Fibroblast of upper back skin (primary cell): ENCODE results near the gene AGO1.
"Not testable (repeated sequence)": the region's sequence is repeated elsewhere in the genome, so short reads cannot be mapped to it uniquely, and the experiment has no call there.

ENCODE experiments used
- DNase-seq: peaks from one replicate; pipeline ENCODE4 v3.0.0-alpha.2; 2013

Gene AGO1

DNA sequence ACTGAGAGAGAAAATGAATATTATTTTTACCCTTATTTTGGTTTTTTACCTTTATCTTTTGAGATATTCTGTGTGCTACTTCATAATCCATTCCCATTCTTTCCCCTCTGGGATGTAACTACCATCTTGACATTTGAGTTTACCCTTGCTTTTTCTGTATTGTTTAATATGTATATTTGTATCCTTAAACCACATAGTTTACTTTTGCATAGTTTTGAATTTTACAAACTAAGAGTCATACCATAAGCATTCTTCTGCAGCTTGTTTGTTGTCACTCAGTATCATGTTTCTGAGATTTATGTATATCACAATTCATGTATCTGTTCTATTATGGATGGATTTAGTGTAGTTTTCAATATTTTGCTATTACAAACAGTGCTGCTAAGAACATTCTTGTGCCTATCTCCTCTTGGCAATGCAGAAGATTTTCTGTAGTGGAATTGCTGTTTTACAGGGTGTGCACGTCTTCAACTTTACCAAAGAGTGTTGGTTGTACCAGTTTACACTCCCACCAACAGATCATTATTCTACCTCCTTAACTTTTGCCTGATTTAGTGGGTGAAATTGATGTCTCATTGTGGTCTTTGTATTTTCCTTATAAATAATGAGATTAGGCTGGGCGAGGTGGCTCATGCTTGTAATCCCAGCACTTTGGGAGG, 12.2 kb upstream of the AGO1 start:
- DNase-seq: no peak

DNA sequence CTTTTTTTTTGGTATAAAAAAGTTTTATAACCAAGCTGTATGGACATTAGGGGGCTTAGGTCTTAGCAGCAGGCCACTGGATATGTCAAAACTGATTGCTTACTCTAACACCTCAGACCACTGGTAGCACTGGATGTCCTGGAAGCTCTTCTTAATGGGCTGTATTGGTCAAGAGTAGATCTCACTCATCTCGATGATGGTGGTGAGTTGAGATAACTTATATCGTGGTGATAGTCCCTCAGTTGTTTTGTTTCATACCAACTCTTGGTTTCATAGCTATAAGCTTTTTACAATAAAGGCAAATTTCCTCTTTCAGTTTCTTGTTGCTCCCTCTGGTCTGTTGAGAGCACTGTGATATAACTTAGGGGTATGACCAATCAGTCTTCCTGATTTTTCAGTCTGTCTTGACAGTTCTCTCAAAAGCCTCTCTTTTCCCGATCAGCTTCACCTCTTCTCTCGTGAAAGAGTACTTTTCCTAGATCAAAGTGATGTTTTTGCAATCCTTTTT, 9.7 kb upstream of the AGO1 start:
- DNase-seq: no peak

DNA sequence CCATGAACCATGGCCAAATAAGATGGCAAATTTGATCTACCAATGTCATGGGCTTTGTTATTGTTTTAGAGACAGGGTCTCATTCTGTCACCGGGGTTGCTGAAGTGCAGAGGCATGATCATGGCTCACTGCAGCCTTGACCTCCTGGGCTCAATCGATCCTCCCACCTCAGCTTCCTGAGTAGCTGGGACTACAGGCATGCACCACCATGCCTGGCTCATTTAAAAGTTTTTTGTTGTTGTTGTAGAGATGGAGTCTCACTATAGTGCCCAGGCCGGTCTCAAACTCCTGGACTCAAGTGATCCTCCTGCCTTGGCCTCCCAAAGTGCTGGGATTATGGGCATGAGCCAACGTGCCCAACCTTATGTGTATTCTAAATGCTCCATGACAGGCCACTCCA, 8.9 kb upstream of the AGO1 start:
- not testable (repeated sequence) for DNase-seq

DNA sequence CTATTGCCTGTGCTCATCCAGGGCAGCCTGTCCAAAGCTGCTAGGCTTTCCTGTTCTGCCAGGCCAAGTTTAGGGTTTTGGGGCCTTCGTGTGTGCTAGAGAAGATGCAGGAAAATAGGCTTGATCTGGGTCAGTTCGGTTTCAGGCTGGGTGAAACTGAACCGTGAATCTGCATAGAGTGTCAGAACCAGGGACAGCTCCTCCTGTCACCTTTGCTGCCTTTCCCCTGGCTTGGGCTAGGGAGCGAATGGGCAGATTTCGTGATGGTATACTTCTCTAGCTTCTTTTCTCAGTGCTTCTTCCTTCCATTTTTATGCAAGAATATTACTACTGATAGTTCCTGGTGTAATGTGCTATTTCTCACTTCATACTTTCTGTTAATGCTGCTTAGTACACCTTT, 6.0 kb upstream of the AGO1 start:
- no peak for DNase-seq

DNA sequence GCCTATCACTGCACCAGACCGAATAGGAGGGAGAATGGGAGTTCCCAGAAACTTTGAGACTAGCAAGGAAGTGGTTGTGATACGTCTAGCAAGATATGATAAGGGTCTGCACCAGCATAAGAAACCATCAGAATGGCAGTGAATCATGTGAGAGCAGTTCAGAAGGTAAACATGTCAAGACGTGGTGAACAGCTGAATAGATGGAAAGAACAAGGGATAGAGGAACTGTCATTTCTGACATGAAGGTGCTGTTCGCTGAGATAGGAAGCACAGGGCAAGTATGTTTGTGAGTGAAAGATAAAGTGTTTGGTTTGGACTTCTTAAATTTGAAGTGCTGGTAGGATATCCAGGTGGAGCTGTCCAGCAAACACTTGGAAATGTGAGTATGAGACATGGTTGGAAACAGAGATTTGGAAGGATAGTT, 1.1 kb upstream of the AGO1 start:
- DNase-seq: no peak

DNA sequence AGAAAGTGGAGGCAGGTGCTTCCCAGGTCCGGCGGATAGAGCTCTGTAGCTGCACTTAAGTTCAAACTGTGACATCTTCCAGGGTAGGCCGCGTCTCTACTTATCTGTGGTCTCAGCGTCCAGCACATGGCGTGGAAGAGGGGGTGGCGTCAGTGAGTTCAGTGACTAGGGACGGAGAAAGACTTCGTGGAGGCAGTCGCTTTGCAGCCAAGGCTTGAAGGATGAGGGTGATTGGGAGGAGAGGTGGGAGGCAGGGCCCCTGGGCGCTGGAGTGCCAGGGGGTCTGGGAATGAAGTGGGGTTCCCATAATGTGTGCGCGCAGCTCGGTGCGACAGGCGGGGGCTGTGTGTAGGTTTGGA, 444 bp upstream of the AGO1 start:
- DNase-seq: no peak

DNA sequence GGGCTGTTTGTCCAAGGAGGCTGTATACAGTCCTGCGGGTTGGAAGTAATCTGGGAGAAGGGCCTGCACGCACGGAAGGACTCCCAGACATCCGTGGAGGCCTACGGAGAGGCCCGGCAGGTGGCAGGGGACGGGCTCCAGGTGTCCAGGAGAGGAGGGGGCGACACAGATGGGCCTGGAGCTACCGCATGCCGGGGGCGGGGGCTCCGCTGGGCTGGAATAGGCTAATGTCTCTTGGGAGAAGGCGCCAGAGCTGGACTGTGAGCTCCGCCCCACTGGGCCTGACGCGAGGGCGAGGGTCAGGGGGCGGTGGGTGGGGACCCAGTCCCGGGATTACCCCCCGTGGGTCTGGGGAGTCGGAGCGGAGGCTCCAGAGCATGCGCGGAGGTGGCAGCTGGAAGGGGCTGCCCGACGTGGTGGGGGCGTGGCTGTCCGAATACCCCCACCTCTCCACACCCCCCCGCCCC, 659 bp downstream of the AGO1 start:
- DNase-seq: peak; percentile 20

DNA sequence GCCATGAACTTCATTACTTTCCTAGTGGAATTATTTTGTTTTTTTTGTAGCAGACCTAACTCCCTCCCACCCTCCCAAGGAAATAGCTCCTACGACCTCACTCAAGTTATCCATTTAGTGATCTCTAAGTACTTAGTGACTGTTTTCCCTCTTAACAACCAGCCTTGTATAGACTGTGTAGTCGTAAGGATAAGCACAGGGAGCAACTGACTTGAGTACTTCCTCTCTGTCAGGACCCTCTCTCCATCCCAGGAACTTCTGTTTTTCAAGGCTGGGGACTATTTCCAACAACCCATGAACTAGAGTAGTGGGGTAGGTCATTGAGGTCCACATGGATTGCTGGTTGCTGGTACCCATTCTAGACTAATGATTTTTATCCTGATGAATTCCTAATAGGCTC, 1.9 kb downstream of the AGO1 start:
- no peak for DNase-seq

DNA sequence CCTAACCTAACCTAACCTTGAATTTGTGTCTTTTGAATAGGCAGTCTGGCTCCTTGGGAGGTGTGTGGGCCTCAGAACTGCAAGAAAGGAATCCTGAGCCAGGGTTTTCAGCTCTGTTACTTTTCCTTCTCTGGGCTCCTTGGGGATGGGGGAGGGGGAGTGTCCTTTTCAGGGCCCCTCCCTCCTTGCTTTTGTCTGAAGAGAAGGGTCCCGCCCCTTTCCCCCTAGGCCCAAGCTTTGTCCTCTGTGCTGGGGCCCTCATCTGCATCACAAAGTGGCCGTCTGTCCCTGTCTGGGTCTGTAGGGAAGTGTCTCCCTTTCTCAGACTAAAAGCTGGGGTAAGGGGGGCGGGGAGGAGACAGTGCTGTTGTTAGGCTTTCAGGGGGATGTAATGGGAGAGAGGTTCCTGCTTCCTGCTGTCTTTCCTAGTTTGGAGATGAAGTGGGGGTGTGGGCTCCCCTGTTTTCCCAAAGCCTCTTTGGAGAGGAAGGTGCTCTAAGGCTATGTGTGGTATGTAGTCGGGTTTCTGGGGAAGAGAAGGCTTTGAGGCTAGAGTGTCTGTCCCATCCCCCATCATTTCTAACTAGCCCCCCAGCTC, 3.1 kb downstream of the AGO1 start:
- no peak for DNase-seq

DNA sequence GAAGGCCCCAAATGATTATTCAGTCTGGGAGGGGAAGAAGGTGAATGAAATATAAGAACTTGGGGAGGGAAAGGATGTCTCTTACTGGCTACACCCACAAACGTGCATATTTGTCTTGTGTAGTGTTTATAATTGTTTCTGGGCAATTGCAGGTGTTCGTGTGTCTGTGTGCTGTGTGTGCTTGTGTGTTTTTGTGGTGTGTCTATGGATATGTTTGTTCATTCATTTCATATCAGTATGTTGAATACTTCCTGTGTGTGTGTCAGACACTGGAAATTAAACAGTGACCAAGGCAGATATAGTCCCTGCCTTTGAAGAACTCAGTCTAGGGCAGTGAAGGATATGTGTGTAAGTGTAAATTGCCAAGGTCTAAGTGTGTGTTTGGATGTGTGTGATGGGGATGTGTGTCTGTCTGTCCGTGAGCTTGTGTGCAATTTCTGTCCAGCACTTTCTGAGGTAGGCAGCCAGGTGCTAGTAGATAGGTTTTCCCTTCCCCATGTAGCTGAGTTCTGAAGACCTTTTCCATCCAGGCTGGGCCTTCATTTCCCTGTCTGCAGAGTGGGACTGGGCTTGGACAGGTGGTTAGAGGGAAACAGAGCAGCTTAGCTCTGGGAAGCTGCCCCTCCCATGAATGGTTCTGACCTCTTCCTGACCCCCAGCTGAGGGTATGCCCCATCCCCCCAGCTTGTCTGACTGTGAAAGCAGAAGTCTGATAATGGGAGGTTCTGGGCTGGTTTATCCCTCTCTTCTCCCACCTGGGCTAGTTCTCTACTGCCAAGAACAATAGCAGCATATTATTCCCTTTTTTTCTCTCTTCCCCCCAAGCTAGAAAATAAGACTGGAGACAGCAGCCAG, 3.8 kb downstream of the AGO1 start:
- DNase-seq: no peak

DNA sequence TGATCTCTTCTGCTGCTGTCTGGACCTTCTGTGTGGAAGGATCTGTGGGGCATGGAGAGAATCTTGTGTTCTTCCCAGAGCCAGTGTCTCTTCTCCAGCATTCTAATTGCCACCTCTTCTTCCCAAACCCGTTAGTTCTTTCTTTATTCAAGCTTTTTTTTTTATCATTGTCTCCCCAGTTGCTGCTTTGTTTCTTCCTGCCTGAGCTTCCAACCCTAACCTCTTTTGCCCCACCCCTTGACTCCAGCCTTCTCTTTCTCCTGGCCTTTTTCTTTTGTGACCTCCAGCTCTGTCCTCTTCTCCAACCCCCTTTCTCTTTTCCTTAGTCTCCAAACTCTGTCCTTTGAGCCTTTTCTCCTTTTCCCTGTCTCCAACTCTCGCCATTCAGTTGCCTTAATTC, 4.5 kb downstream of the AGO1 start:
- DNase-seq: no peak

DNA sequence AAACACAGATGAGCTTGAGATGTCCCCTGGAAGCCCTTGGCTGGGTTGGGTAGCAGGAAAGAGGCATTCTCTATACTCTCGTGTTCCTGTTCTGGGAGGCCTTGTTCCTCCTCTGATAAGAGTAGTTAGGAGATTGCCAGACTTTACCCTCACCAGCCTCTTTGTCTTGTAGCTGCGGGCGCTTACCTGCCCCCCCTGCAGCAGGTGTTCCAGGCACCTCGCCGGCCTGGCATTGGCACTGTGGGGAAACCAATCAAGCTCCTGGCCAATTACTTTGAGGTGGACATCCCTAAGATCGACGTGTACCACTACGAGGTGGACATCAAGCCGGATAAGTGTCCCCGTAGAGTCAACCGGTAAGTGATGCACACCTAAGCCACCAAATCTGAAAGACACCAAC, 5.2 kb downstream of the AGO1 start:
- no peak for DNase-seq

DNA sequence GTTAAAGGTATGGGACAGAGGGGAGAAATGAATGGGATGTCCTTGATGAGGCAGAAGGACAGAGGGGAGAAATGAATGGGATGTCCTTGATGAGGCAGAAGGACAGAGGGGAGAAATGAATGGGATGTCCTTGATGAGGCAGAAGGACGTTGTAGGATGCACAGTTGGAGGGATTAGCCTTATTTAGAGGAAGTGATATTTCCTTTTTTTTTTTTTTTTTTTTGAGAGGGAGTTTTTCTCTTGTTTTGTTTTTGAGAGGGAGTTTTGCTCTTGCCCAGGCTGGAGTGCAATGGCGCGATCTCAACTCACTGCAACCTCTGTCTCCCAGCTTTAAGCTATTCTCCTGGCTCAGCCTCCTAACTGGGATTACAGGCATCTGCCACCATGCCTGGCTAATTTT, 6.0 kb downstream of the AGO1 start:
- DNase-seq: not testable (repeated sequence)

DNA sequence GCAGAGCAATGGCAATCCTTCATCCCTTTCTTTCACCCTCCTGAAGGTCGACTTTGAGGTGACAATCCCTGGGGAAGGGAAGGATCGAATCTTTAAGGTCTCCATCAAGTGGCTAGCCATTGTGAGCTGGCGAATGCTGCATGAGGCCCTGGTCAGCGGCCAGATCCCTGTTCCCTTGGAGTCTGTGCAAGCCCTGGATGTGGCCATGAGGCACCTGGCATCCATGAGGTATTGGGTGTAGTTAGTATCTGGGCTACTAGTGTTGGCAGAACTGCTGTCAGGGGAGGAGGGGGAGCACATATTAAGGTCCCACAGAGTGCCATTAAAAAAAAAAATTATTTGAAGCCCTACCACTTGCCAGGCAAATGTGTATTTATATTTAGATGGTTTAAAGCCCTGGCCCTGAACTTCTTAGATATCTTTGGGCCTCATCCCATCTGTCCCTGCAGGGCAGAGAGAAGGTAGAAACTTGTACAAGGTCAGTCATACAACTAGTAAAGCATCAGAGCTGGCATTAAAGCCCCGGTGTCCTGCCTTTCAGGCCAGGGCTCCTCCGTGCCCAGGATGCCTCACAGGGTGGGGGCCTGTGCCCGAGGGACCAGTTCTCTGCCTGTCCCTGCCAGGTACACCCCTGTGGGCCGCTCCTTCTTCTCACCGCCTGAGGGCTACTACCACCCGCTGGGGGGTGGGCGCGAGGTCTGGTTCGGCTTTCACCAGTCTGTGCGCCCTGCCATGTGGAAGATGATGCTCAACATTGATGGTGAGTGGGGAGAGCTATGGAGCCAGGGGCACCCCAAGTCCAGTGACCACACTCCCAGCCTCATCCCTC, 10.3 kb downstream of the AGO1 start:
- no peak for DNase-seq

DNA sequence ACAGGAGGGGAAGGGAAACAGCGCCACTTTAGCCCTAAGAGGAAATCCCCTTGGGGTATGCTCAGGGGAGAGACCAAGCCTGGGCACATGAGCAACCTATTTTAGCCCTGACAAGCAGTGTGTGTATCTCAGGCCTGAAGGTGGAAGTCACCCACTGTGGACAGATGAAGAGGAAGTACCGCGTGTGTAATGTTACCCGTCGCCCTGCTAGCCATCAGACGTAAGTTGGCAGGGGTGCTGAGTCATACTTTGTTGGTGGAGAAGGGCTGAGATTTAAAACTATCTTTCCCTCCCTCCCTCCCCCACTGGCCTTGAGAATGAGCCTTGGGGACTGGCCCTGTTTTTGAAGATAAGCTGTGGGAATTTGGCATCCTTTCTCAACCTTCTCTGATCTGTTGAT, 11.2 kb downstream of the AGO1 start:
- DNase-seq: no peak

DNA sequence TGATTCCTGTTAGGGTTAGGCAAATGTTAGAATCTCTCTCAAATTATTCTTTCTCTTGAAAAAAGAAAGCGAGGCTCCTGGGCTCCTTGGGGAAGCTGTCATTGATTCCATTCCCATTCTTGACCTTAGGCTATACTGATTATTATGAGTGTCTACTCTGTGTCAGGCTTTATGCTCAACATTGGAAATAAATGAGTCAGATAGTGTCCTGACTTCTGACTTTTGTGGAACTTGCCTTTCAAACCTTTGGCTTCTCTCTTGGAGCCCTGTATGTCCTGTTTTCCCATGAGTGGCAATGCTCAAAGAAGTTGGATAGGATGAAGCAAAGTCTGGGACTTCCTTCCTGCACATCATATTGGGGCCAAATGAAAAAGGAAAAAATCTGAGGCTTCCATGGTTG, 11.6 kb downstream of the AGO1 start:
- DNase-seq: no peak

DNA sequence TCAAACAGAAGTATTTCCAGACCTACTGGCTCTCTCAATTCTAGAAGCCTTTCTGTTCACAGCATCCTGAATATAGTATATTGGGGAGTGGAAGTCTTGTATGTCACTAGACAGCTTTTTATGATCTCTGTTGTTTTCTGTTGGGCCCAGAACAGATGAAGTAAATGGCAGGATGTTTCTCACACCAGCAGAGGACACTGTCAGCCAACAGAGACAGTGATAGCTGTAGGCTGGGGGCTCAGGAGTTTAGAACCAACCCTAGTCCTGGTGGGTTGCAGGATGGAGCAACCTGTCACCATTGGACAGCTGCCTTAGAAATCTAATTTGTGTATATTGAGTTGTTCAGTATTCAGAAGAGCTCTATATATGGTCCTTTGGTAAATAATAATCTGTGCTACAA, 16.9 kb downstream of the AGO1 start:
- no peak for DNase-seq

DNA sequence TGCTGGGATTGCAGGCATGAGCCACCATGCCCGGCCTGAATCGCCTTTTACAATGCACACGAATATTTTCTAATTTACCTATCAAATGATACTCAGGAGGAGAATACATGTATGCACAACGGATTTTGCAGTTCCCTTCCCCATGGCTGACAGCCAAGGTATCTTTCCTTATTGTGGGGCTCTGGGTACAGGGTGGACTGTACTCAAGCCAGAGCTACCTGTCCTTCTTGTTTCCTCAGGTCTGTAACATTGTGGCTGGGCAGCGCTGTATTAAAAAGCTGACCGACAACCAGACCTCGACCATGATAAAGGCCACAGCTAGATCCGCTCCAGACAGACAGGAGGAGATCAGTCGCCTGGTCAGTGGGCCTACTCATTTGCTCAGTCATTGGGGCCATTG, 18.2 kb downstream of the AGO1 start:
- no peak for DNase-seq

DNA sequence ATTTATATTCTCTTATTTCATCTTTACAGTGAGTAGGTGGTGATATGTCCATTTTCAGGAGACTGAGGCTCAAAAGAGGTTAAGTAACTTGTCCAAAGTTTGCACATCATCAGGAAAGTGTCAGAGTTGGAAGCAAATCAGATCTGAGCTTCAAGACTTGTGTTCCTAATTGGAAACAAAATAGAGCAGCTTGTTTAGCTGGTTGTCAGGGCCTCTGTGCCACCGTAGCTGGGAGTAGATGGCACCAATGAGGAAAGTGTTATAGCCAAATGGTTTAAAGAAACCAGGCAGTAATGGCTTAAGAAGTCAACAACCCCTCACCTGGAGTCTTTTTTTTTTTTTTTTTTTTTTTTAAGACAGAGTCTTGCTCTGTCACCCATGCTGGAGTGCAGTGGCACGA, 19.7 kb downstream of the AGO1 start:
- DNase-seq: no peak

DNA sequence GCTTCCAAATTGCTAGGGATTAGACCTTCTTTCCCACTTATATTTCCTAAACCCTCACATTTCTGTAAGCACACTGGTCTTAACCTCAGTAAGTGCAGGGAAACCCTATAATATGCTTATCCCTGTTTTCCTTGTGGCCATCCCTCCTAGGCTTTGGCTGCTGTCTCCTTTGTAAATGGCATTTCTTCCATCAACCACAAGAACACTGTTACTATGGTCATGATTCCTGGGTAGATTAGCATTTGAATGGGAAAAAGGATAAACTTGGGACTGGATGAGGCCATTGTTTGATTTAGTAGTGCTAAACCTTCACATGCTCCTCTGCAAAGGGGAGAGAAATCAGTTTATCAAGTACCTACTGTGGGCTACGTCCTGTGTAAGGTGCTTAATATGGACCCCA, 31.7 kb downstream of the AGO1 start:
- DNase-seq: no peak

DNA sequence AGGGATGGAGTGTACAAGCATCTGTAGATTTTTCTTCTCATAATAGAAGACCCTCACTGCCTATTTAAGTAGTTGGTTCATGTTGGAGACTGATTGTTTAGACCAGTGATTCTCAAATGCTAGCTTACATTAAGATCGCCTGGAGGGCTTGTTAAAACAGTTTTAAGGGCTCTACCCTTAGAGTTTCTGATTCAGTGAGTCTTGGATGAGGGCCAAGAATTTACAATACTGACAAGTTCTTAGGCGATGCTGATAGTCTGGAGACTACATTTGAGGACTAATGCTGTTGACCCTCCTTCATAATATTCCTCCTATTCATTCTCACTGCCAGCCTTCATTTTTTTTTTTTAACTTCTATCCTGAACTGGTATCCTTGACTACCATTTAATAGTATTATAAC, 32.7 kb downstream of the AGO1 start:
- DNase-seq: peak; percentile 5

DNA sequence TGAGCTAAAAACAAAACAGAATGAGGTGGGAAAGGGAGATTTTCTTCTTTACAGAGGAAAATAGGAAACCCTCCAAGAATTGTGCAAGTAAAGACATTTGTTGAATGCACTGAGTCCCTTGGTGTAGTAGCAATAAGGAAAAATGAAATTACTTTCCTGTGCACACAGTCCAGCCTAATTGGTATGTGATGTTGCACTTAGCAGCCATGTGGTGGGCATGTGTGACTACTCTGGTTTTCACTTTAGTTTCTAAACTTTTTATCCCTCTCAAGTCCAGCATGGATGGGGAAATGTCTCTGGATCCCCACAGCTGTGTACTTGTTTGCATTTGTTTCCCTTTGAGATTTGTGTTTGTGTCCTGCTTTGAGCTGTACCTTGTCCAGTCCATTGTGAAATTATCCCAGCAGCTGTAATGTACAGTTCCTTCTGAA, 40.8 kb downstream of the AGO1 start:
- DNase-seq: no peak

DNA sequence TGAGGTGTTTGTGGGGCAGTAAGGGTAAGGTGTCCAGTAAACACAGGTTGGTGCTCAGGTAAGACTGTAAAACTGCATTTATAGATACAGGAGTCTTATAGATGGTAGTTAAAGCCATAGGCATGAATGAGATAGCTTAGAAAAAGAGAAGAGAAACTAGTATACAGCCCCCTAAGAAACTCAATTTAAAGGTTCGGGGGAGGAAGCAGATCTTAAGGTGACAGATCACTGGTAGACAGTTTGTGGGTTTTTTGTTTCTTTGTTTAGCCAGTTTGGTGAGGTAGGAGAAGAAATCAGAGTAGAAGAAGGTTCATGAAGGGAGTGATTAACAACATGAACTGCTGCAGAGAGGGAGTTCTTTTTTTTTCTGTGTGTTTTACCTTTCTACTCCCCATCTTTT, 41.8 kb downstream of the AGO1 start:
- no peak for DNase-seq
